ENCODE data around the gene CPNE2.
"Not testable (repeated sequence)": the region's sequence is repeated elsewhere in the genome, so short reads cannot be mapped to it uniquely, and the experiment has no call there.

DNA sequence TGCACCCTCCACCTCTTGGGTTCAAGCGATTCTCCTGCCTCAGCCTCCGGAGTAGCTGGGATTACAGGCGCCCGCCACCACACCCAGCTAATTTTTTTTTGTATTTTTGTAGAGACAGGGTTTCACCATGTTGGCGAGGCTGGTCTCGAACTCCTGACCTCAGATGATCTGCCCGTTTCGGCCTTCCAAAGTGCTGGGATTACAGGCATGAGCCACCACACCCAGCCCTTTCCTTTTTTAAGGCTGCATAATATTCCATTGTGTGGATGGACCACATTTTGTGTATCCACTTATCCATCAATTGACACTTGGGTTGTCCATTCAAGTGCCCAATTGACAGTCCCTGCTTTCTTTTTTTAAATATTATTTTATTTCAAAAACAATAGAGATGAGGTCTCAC, 29.2 kb upstream of the CPNE2 start:
- TF ChIP-seq, protein P1, sequence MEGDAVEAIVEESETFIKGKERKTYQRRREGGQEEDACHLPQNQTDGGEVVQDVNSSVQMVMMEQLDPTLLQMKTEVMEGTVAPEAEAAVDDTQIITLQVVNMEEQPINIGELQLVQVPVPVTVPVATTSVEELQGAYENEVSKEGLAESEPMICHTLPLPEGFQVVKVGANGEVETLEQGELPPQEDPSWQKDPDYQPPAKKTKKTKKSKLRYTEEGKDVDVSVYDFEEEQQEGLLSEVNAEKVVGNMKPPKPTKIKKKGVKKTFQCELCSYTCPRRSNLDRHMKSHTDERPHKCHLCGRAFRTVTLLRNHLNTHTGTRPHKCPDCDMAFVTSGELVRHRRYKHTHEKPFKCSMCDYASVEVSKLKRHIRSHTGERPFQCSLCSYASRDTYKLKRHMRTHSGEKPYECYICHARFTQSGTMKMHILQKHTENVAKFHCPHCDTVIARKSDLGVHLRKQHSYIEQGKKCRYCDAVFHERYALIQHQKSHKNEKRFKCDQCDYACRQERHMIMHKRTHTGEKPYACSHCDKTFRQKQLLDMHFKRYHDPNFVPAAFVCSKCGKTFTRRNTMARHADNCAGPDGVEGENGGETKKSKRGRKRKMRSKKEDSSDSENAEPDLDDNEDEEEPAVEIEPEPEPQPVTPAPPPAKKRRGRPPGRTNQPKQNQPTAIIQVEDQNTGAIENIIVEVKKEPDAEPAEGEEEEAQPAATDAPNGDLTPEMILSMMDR (conservative IDR thresholded peaks at IDR 0.05; ENCODE audit: low read depth, low read length), result not testable (repeated sequence)
- not testable (repeated sequence) for TF ChIP-seq EZH2 (IDR thresholded peaks at IDR 0.05; ENCODE audit: low read length, unreplicated experiment); EZH2phosphoT487 (IDR thresholded peaks at IDR 0.05; ENCODE audit: borderline replicate concordance, low read length)
